NCI-H226 (cell line): ENCODE data around the gene SRPK2.
"Not testable (repeated sequence)": the region's sequence is repeated elsewhere in the genome, so short reads cannot be mapped to it uniquely, and the experiment has no call there.

ENCODE experiments used
- DNase-seq: peaks from one replicate; pipeline ENCODE4 v3.0.0-alpha.2; 2015

The SRPK2 gene

DNA sequence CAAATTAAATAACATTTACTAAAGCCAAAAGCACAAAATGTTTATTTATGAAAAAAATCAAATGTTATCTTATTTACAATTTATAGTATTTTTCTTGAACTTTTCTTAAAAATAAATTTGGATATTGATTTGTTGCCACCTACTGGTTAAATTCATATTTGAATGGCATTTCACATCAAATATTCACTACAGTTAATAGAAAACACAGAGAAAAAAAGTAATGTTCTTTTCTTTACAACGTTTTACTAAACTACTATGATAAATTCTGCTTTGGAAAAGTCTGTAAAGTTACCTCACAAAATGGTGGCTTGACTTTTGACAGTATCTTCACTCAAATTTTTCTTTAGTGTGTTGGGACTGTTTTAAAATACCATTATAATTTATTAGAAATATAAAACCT is 52.7 kb downstream of the SRPK2 start:
- DNase-seq: no peak

- not testable (repeated sequence) for DNase-seq
These were observed 56.1 kb downstream of the SRPK2 start for GRCh38 chr7:105332661-105333060.

DNA sequence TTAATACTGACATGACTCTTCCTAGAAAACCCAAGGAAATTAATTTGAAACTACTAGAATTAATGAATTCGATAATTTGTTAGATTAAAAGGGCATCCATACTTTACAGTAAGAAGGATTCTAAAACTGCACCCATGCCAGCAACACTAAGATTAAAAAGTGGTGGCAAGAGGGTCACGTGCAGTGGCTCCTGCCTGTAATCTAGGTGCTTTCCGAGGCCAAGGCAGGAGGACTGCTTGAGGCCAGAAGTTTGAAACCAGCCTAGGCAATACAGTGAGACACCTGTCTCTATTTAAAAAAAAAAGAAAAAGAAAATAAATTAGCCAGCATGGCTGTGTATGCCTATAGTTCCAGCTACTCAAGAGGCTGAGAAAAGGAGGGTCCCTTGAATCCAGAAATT is 58.2 kb downstream of the SRPK2 start:
- DNase-seq: no peak

GRCh38 chr7:105327201-105327600 is 61.5 kb downstream of the SRPK2 start:
- DNase-seq: no peak

GRCh38 chr7:105325216-105325904 is 63.4 kb downstream of the SRPK2 start:
- no peak for DNase-seq

- not testable (repeated sequence) for DNase-seq
These were observed 64.1 kb downstream of the SRPK2 start for GRCh38 chr7:105324606-105325005.

DNA sequence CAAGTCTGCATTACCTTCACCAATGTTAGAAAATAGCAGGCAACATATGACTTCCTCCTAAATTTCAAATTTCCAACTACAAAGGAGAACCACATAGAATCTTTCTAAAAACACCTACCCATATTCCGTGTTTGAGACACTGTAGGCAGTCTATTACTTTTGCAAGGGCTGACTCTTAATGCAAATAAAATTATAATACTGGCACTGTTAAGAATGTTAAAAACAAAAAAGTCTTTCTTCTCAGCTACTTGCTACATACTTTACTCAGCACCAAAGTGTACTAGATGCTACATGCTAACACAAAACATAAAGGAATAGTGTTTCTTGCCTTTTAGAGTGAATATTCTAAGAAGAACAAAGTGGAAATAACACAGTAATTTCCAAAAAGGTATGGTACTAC is 65.4 kb downstream of the SRPK2 start:
- DNase-seq: no peak

GRCh38 chr7:105322655-105323277 is 66.0 kb downstream of the SRPK2 start:
- DNase-seq: no peak

DNA sequence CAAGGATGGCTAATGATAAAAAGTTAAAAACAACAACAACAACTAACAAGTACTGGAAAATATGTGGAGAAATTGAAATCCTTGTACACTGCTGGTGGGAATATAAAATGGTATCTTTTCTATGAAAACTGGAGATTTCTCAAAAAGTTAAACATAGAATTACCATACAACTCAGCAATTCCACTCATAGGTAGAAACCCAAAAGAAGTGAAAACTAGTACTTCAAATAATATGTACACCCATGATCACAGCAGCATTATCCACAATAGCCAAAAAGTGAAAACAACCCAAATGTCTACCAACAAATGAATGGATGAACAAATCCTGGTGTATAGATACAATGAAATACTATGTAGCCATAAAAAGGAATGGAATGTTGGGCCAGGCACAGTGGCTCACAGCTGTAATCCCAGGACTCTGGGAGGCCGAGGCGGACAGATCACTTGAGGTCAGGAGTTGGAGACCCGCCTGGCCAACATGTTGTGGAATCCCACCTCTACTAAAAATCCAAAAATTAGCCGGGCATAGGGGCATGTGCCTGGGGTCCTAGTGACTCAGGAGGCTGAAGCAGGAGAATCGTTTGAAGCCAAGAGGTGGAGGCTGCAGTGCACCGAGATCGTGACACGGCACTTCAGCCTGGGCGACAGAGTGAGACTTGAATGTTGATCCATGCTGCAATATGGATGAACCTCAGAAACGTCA is 66.8 kb downstream of the SRPK2 start:
- no peak for DNase-seq

GRCh38 chr7:105320896-105321295 is 67.8 kb downstream of the SRPK2 start:
- DNase-seq: no peak

- no peak for DNase-seq
These were observed 69.1 kb downstream of the SRPK2 start for GRCh38 chr7:105319578-105319977.

DNA sequence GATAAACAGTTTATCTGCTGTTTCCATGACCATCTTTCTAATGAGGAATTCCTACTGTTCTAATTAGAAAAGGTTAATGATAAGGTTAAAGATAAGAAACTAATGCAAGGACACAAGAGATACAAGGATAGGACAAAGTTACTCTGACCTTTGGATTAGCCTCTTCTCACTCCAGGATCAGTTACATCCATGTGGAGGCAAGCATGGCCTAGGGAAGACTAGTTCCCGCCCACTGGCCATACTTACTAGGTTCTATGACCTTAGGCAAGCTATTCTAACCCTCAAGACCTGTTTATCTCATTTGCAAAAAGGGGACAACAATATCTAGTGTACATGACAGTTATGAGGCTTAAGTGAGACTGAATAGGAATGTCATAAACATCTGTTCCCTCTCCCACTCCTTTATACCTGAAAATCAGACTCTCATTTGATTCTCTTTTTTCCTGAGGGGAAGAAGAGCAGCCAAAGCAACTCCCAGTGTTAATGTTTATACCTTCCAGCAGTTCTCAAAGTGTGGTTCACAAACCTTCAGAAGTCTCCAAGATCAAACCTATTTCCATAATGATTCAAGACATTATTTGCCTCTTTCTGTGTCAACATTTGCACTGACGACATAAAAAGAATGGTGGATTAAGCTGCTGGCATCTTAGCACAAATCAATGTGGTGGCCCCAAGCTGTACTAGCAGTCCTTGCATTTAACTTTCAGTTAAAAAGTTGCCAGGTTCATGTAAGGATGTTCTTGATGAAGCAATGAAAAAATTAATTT is 72.0 kb downstream of the SRPK2 start:
- no peak for DNase-seq

DNA sequence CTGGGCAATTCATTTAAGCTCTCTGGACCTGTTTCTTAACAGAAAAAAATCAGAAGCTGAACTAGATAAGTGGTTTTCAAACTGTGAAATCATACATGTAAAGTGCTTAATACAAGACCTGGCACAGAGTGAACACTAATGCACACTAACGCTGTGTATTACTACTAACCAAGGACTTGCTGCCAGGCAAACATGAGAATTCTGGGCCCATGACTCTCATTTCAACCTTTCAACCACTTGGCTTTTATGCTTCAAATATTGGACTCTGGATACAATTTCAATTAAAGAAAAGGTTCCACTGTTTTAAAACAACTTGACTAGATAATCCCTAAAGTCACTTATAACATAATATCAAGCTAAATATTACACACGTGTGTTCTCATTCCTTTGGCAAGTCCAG is 73.4 kb downstream of the SRPK2 start:
- DNase-seq: no peak

- no peak for DNase-seq
These were observed 79.2 kb downstream of the SRPK2 start for GRCh38 chr7:105309235-105310169.

GRCh38 chr7:105307163-105307672 is 81.5 kb downstream of the SRPK2 start:
- DNase-seq: no peak

DNA sequence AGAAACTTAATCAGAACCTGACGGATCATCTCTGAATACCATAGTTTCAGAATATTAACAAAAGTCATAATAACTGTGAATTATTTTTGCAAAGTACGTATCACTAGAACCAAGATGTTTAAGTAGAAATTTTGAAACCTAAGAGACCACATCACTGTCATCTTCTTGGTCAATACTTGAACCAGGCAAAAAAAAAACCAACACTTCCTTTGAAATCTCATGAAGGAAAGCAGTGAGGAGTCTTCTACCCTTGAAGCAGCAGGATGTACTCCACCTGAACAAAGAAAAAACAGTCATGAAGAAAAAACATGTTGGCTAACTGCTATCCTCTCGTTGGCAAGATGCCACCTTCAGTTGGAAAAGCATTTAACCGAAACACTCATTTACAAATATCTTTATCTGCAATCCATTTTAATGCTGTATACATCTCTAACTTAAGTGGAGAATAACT is 82.4 kb downstream of the SRPK2 start:
- no peak for DNase-seq

- DNase-seq: no peak
These were observed 83.1 kb downstream of the SRPK2 start for GRCh38 chr7:105305633-105306032.

- DNase-seq: no peak
These were observed 84.5 kb downstream of the SRPK2 start for GRCh38 chr7:105304040-105304895.

DNA sequence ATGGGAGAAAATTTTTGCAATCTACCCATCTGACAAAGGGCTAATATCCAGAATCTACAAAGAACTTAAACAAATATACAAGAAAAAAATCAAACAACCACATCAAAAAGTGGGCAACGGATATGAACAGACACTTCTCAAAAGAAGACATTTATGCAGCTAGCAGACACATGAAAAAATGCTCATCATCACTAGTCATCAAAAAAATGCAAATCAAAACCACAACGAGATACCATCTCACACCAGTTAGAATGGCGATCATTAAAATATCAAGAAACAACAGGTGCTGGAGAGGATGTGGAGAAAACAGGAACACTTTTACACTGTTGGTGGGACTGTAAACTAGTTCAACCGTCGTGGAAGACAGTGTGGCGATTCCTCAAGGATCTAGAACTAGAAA is 88.1 kb downstream of the SRPK2 start:
- not testable (repeated sequence) for DNase-seq

GRCh38 chr7:105298439-105298894 is 90.3 kb downstream of the SRPK2 start:
- no peak for DNase-seq

- no peak for DNase-seq
These were observed 90.7 kb downstream of the SRPK2 start for GRCh38 chr7:105297985-105298384.
